HG02678 (cell line): ENCODE measurements around the gene FLNC.

Experiments
- ATAC-seq: cut with Tn5 transposase; IDR thresholded peaks from one replicate; pipeline ENCODE4 v1.9.1; 2021; ENCODE audit warnings: mild to moderate bottlenecking, moderate library complexity; ENCODE audit not compliant: unreplicated experiment

FLNC gene

GRCh38 chr7:128830231-128831177 lies at the start of gene FLNC:
FLNC (plus strand) TSS chr7:128830406; CDS start chr7:128830638, 232 bp downstream.
- no peak for ATAC-seq

DNA sequence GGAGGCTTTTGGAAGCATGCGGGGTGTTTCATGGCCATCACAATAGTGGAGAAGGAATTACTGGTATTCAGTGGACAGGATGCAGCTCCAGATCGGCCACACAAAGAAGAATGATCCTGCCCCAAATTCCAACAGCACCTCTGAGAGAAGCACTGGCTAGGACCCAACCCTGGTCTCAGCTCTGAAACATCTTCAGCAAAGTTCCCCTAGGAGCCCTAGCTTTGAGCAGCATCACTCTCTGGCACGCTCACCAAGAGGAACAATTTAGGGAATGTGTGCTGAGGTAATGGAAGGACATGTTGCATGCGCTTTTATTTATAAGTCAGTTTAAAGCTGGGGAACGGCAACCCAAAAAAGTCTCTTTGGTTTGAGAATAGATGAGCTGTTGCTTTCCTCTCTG lies 49.1 kb upstream of the FLNC start:
- ATAC-seq = no peak

GRCh38 chr7:128781851-128782250 lies 48.4 kb upstream of the FLNC start:
- ATAC-seq = no peak

- no peak for ATAC-seq
Observed at GRCh38 chr7:128783143-128783861, 46.9 kb upstream of the FLNC start.

- no peak for ATAC-seq
Observed at GRCh38 chr7:128785738-128786137, 44.5 kb upstream of the FLNC start.

- no peak for ATAC-seq
Observed at GRCh38 chr7:128788446-128789412, 41.5 kb upstream of the FLNC start.

DNA sequence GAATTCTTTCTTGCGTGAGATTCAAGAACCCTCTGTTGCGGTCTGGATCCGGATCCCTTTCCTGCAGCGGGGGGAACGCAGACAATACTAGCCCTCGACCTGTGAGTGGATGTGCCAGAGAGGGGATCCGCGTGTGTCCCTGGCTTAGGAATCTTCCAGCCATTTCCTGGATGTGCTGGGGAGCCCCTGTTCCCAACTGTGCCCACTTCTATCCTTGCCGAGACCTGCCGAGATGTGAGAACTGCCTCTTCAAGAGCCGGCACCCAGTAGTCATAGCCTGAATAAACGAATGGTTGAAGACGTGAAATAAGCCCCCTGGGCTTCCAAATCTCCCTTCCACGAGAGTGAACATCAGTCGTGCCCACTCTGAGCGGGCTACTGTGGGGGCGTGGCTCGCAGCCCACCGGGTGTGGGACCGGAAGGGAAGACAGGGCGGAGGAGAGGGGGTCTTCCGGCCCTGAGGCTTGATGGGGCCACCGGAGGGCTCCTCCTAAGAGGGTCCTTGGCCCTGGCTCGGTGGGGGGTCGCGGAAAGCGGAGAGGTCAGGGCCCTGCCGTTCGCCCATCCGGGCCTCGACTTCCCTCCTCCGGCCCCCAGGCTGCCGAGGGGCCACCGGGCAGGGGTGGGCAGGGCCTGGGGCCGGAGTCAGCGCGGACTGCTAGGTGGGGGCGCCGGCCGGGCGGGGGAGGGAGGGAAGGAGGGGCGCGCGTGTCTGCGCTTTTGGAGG lies 39.7 kb upstream of the FLNC start:
- ATAC-seq = no peak

GRCh38 chr7:128791121-128791971 lies 38.9 kb upstream of the FLNC start, which contains the start of gene CCDC136:
CCDC136 (plus strand) TSS chr7:128791968; CDS start chr7:128792412, 444 bp downstream.
- peak; percentile 84 for ATAC-seq

DNA sequence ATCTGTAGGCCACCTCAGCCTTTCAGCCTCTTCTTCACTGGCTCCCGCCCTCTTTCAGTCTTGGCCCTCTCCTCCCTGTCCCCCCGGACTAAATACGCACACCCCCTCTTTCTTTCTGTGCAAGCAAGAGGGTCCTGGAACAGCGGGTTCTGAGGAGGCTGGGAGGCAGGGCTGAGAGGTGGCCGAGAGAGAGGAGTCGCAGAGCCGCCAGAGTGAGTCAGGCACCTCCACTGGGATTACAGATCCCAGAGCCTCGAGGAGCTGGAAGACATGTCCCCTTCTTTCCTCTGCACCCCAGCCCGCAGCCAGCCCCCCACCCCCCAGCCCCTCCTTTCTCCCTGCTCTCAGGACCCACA lies 38.3 kb upstream of the FLNC start:
- ATAC-seq = no peak

GRCh38 chr7:128792471-128793180 lies 37.6 kb upstream of the FLNC start:
- ATAC-seq = no peak

- ATAC-seq = no peak
Observed at GRCh38 chr7:128793181-128793547, 37.0 kb upstream of the FLNC start.

DNA sequence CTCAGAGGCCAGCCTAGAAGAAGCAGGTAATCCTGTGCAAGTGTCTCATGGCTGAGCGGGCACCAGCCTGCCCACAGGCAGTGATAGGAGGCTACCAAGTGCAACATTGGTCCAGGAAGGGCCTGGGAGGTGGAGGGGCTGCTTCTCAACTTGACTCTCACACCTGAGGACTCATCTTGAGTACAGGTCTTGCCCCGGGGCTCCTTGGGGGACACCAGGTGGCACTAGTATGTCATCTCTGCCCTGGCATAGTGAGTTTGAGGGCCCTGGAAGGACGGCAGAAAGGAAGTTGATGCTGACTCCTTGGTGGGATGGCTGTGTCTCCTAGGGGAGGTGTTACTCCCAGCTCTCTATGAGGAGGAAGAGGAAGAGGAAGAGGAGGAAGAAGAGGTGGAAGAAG lies 36.2 kb upstream of the FLNC start:
- no peak for ATAC-seq

DNA sequence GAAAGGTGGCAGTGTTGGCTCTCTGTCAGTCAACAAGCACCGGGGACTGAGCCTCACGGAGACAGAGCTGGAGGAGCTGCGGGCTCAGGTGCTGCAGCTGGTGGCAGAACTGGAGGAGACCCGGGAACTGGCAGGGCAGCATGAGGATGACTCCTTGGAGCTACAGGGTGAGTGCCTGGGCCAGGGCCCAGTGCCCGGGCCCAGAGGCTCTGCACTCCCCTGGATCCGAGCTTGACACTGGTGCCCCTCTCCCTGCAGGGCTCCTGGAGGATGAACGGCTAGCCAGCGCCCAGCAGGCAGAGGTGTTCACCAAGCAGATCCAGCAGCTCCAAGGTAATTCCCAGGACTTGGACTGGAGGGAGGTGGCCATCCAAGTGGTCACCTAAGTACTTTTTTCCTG lies 35.8 kb upstream of the FLNC start:
- ATAC-seq = no peak

- no peak for ATAC-seq
Observed at GRCh38 chr7:128795129-128795528, 35.1 kb upstream of the FLNC start.

- ATAC-seq = no peak
Observed at GRCh38 chr7:128796327-128796726, 33.9 kb upstream of the FLNC start.

DNA sequence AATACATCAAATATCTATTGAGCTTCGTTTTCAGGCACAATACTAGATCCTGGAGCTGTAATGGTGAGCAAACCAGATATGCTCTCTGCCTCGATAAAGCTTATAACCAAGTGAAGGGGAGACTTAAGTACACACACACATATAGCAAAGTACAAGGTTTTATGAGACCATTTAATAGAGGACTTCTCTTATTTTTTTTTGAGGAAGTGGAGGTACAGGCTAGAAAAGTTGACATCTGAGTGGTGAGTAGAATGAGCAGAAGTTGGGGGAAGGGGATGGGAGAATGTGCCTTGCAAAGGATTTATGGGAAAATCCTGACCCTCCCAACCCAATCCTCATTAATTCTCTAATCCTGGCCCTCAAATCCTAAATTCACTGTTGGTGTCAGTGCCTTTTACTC lies 30.8 kb upstream of the FLNC start:
- no peak for ATAC-seq

GRCh38 chr7:128800567-128800966 lies 29.6 kb upstream of the FLNC start:
- ATAC-seq = no peak

DNA sequence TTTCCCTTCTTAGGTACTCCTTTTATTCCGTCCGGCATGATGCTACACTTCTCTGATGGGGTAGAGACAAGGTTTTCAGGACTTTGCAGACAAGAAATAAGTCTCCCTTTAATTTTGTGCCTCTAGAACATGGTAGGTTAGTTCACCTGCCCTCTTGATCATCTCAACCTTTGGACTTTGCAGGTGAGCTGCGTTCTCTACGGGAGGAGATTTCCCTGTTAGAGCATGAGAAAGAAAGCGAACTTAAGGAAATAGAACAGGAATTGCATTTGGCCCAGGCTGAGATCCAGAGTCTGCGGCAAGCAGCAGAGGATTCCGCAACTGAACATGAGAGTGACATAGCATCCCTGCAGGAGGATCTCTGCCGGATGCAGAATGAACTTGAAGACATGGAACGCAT lies 29.2 kb upstream of the FLNC start:
- no peak for ATAC-seq
